ENCODE measurements around the gene RNF40.

The RNF40 gene

DNA sequence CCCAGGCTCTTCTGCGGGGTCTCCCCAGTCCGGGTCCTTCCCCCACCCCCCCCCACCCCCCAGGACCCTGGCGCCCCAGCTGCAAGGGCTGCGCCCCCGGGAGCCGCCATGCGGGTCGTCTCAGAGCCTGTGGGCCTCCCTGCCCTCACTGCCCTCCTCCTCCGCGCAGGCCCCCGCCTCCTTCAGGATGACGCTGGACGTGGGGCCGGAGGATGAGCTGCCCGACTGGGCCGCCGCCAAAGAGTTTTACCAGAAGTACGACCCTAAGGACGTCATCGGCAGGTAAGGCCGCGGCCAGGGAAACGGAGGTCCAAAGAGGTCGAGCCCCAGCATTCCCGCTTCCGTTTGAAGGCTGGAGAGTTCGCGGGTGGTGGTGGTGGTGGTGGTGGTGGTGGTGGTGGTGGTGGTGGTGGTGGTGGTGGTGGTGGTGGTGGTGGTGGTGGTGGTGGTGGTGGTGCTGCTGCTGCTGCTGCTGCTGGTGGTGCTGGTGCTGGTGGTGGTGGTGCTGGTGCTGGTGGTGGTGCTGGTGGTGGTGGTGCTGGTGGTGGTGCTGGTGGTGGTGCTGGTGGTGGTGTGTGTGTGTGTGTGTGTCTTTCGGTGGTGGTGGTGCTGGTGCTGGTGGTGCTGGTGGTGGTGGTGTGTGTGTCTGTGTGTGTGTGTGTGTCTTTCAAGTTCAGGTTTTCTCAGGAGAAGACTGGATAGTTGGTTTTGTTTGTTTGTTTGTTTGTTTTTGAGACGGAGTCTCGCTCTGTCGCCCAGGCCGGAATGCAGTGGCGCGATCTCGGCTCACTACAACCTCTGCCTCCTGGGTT lies 13.3 kb upstream of the RNF40 start:
- peak; percentile 43 for DNase-seq
- Histone ChIP-seq H3K27ac (peak overlapping the region; percentile 48), H3K4me3 (ENCODE audit: low read depth, low read length) (peak overlapping the region; percentile 84)

DNA sequence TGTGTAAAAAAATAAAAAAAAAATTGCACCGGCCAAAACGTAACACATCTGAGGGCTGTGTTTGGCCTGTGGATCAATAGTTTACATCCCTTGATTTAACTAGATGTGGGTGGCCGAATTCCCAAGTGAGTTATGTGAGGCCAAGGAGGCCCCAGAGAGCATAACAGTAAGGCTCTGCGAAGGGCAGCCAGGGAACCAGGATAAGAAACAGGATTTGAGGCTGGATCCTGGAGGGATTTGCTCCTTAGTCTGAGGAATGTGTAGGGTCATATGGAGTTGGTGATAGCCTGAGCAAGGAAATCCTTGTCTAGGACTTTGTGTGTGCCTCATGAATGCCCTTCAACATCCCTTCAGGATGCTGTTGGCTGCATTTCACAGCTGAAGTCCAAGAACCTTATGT lies 11.9 kb upstream of the RNF40 start:
- peaks cover 22% of the 10 kb centered on the region for H3K36me3 ChIP-seq (replicated peaks)
- no peak overlapping the region for H3K4me3 ChIP-seq (ENCODE audit: low read depth, low read length)
- TF ChIP-seq, protein P1, sequence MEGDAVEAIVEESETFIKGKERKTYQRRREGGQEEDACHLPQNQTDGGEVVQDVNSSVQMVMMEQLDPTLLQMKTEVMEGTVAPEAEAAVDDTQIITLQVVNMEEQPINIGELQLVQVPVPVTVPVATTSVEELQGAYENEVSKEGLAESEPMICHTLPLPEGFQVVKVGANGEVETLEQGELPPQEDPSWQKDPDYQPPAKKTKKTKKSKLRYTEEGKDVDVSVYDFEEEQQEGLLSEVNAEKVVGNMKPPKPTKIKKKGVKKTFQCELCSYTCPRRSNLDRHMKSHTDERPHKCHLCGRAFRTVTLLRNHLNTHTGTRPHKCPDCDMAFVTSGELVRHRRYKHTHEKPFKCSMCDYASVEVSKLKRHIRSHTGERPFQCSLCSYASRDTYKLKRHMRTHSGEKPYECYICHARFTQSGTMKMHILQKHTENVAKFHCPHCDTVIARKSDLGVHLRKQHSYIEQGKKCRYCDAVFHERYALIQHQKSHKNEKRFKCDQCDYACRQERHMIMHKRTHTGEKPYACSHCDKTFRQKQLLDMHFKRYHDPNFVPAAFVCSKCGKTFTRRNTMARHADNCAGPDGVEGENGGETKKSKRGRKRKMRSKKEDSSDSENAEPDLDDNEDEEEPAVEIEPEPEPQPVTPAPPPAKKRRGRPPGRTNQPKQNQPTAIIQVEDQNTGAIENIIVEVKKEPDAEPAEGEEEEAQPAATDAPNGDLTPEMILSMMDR (IDR thresholded peaks at IDR 0.05; ENCODE audit: low read depth, low read length, missing control alignments): no peak
- no peaks in the 10 kb centered on the region for H3K27me3 ChIP-seq (replicated peaks)
- H3K27ac ChIP-seq: no peak overlapping the region
- no peak for DNase-seq
- in situ Hi-C loops (cut with HindIII; ENCODE audit: low pct_ligation_motif_present, low sequenced_read_pairs): no loop called here

More for the DNA sequence above, 13.3 kb upstream of the RNF40 start:
- peaks cover 23% of the 10 kb centered on the region for H3K36me3 ChIP-seq (replicated peaks)
- no peaks in the 10 kb centered on the region for H3K27me3 ChIP-seq (replicated peaks)
- TF ChIP-seq, protein P1 (IDR thresholded peaks at IDR 0.05; ENCODE audit: low read depth, low read length, missing control alignments): no peak
- in situ Hi-C loops (cut with HindIII; ENCODE audit: low pct_ligation_motif_present, low sequenced_read_pairs): no loop called here

DNA sequence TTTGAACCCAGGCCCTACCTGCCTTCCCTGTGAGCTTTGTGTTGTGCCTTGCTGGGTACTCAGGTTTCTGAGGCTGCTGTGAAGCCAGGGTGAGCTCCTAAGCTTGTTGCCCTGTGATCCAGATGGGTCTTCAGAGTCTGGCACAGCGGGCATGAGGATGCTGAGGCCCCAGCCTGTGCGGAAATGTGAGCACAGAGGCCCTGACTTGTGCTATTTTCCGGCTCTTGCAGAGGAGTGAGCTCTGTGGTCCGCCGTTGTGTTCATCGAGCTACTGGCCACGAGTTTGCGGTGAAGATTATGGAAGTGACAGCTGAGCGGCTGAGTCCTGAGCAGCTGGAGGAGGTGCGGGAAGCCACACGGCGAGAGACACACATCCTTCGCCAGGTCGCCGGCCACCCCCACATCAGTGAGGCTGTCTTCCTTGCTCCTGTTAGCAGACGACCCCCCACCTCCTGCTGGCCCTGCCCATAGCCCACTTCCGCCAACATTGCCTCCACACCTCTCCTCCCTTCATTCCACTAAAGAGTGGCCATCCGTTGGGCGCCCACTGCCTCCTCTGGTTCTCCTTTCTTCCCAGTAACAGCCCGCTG lies 11.2 kb upstream of the RNF40 start:
- H3K4me3 ChIP-seq (ENCODE audit: low read depth, low read length): no peak overlapping the region
- H3K36me3 ChIP-seq (replicated peaks): peaks cover 24% of the 10 kb centered on the region
- H3K27me3 ChIP-seq (replicated peaks): no peaks in the 10 kb centered on the region
- in situ Hi-C loops (cut with HindIII; ENCODE audit: low pct_ligation_motif_present, low sequenced_read_pairs): no loop called here
- TF ChIP-seq, protein P1 (IDR thresholded peaks at IDR 0.05; ENCODE audit: low read depth, low read length, missing control alignments): no peak
- no peak overlapping the region for H3K27ac ChIP-seq
- no peak for DNase-seq

DNA sequence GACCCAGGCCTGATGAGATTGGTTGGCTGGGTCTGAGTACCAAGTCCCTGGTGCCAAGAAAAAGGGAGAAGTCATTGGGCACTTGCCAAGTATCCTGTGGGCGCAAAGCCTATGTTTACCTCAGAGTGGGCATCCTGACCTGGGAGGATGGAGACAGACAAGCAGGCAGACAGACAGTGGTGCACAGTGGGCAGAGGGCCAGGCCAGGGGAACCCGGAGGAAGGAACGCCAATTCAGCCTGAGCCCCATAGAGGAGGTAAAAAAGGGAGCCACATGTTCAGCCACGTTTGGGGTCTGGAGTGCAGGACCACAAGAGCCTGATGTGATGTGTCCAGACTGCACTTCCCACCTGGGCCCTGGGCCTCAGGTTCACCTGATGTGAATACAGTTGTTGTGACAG lies 8.5 kb upstream of the RNF40 start:
- Histone ChIP-seq H3K27ac (no peak overlapping the region), H3K4me3 (ENCODE audit: low read depth, low read length) (no peak overlapping the region), H3K27me3 (replicated peaks) (no peaks in the 10 kb centered on the region), H3K36me3 (replicated peaks) (peaks cover 33% of the 10 kb centered on the region)
- TF ChIP-seq, protein P1 (IDR thresholded peaks at IDR 0.05; ENCODE audit: low read depth, low read length, missing control alignments): no peak
- DNase-seq: no peak
- in situ Hi-C loops (cut with HindIII; ENCODE audit: low pct_ligation_motif_present, low sequenced_read_pairs): no loop called here

DNA sequence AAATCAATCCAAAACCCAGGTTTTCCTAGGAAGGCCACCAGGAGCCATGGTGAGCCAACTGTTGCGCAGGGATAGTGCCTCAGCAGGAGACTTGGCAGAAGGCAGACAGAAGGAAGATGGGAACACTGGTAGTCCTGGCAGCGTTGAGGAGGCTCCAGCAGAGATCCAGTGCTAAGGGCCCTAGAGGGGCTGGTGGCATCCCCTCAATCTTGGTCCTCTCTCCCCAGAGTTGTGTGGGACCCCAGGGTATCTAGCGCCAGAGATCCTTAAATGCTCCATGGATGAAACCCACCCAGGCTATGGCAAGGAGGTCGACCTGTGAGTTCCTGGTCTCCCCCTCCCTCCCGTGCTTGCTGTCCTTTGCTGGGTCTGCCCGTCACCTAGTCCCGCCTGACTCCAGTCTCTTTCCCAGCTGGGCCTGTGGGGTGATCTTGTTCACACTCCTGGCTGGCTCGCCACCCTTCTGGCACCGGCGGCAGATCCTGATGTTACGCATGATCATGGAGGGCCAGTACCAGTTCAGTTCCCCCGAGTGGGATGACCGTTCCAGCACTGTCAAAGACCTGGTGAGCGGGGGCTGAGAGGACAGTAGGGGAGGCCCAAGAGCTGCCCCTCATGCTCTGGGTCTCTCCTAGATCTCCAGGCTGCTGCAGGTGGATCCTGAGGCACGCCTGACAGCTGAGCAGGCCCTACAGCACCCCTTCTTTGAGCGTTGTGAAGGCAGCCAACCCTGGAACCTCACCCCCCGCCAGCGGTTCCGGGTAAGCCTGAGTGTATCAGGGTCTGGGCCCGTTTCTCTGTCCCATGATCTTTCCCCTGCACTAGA lies 6.0 kb upstream of the RNF40 start:
- in situ Hi-C loops (cut with HindIII; ENCODE audit: low pct_ligation_motif_present, low sequenced_read_pairs): no loop called here
- Histone ChIP-seq H3K27me3 (replicated peaks) (no peaks in the 10 kb centered on the region), H3K27ac (no peak overlapping the region), H3K4me3 (ENCODE audit: low read depth, low read length) (no peak overlapping the region), H3K36me3 (replicated peaks) (peaks cover 31% of the 10 kb centered on the region)
- TF ChIP-seq, protein P1 (IDR thresholded peaks at IDR 0.05; ENCODE audit: low read depth, low read length, missing control alignments): no peak
- DNase-seq: no peak
